Sigmoid colon (tissue), 4 donors: ENCODE results near the gene ERRFI1.

Experiments used
- POLR2A ChIP-seq, 2 donors: fragments of 450-650 bp; IDR thresholded peaks; one replicate each; pipeline ENCODE4 v1.6.1; 2016; ENCODE audit warnings: antibody characterized with exemption in 2 of 2, mild to moderate bottlenecking in 2 of 2, moderate library complexity in 2 of 2
- POLR2AphosphoS5 ChIP-seq, 4 donors: sonication (generic); formaldehyde crosslinking; IDR thresholded peaks; one replicate each; pipeline ENCODE4 v1.6.1; 2017; ENCODE audit warnings: antibody characterized with exemption in 4 of 4
- TF ChIP-seq, protein P1 (sequence below), 4 experiments: fragments of 450-650 bp in 3 of 4; fragments of 200-600 bp in 1 of 4; IDR thresholded peaks; one replicate each; pipeline ENCODE4 v1.5.1; 2016 to 2019; ENCODE audit warnings: antibody characterized with exemption in 4 of 4, mild to moderate bottlenecking in 3 of 4, moderate library complexity in 2 of 4

DNA sequence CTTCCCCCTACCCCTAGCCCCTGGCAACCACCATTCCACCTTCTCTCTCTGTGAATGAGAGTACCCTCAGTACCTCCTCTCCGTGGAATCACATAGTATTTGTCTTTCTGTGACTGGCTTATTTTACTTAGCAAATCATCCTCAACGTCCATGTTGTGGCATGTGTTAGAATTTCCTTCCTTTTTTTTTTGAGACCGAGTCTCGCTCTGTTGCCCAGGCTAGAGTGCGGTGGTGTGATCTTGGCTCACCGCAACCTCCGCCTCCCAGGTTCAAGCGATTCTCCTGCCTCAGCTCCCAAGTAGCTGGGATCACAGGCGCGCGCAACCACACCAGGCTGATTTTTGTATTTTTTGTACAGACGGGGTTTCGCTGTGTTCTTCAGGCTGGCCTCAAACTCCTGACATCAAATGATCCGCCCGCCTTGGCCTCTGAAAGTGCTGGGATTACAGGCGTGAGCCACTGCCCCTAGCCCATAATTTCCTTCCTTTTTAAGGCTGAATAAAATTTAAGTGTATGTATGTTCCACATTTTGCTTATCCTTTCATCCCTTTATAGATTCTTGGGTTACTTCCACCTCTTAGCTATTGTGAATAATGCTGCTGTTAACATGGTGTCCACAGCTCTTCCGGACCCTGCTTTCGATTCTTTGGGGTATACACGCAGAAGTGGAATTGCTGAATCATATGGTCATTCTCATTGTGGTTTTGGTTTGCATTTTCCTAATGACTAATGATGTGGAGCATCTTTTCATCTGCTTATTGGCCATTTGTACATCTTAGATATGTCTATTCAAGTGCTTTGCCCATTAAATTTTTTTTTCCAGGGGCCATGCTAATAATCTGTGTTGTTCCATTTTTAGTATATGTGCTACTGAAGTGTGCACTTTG, 32.3 kb downstream of the ERRFI1 start:
- TF ChIP-seq, protein P1, sequence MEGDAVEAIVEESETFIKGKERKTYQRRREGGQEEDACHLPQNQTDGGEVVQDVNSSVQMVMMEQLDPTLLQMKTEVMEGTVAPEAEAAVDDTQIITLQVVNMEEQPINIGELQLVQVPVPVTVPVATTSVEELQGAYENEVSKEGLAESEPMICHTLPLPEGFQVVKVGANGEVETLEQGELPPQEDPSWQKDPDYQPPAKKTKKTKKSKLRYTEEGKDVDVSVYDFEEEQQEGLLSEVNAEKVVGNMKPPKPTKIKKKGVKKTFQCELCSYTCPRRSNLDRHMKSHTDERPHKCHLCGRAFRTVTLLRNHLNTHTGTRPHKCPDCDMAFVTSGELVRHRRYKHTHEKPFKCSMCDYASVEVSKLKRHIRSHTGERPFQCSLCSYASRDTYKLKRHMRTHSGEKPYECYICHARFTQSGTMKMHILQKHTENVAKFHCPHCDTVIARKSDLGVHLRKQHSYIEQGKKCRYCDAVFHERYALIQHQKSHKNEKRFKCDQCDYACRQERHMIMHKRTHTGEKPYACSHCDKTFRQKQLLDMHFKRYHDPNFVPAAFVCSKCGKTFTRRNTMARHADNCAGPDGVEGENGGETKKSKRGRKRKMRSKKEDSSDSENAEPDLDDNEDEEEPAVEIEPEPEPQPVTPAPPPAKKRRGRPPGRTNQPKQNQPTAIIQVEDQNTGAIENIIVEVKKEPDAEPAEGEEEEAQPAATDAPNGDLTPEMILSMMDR (IDR thresholded peaks at IDR 0.05), result no peak
- TF ChIP-seq POLR2AphosphoS5 (IDR thresholded peaks at IDR 0.05), result no peak
- no peak for TF ChIP-seq POLR2A (IDR thresholded peaks at IDR 0.05)
